ENCODE measurements around the gene SLC35G6. TPM values are rescaled to one million over a fixed set of nuclear protein-coding genes. Genes with fewer than 3 reads are reported as not detected.

SLC35G6 gene
- total RNA-seq, 1 donor: not detected

GRCh38 chr17:7508145-7508544 lies 26.9 kb downstream of the SLC35G6 start:
- no peak for TF ChIP-seq CTCF (IDR thresholded peaks at IDR 0.05; ENCODE audit: insufficient read depth, low read depth, low read length)
- no peak for DNase-seq (ENCODE audit: low read depth)
- no peak overlapping the region for H3K4me3 ChIP-seq (ENCODE audit: low read depth, low read length)

- TF ChIP-seq CTCF (IDR thresholded peaks at IDR 0.05; ENCODE audit: insufficient read depth, low read depth, low read length): no peak
- no peak overlapping the region for H3K4me3 ChIP-seq (ENCODE audit: low read depth, low read length)
- no peak for DNase-seq (ENCODE audit: low read depth)
Observed at GRCh38 chr17:7508846-7509245, 27.6 kb downstream of the SLC35G6 start.

GRCh38 chr17:7509937-7510336 lies 28.7 kb downstream of the SLC35G6 start:
- no peak for DNase-seq (ENCODE audit: low read depth)
- no peak overlapping the region for H3K4me3 ChIP-seq (ENCODE audit: low read depth, low read length)
- no peak for TF ChIP-seq CTCF (IDR thresholded peaks at IDR 0.05; ENCODE audit: insufficient read depth, low read depth, low read length)

- no peak overlapping the region for H3K4me3 ChIP-seq (ENCODE audit: low read depth, low read length)
- no peak for TF ChIP-seq CTCF (IDR thresholded peaks at IDR 0.05; ENCODE audit: insufficient read depth, low read depth, low read length)
- DNase-seq (ENCODE audit: low read depth): no peak
Observed at GRCh38 chr17:7511108-7511507, 29.9 kb downstream of the SLC35G6 start.

GRCh38 chr17:7512105-7512504 lies 30.9 kb downstream of the SLC35G6 start:
- DNase-seq (ENCODE audit: low read depth): no peak
- no peak for TF ChIP-seq CTCF (IDR thresholded peaks at IDR 0.05; ENCODE audit: insufficient read depth, low read depth, low read length)
- no peak overlapping the region for H3K4me3 ChIP-seq (ENCODE audit: low read depth, low read length)

DNA sequence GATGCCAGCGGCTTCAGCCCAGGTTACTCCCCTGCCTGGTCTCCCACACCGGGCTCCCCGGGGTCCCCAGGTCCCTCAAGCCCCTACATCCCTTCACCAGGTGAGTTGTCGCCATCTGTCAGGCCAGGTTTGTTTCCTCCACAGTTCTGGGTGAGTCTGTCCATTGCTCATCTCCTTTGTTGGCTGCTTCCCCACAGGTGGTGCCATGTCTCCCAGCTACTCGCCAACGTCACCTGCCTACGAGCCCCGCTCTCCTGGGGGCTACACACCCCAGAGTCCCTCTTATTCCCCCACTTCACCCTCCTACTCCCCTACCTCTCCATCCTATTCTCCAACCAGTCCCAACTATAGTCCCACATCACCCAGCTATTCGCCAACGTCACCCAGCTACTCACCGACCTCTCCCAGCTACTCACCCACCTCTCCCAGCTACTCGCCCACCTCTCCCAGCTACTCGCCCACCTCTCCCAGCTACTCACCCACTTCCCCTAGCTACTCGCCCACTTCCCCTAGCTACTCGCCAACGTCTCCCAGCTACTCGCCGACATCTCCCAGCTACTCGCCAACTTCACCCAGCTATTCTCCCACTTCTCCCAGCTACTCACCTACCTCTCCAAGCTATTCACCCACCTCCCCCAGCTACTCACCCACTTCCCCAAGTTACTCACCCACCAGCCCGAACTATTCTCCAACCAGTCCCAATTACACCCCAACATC lies 31.7 kb downstream of the SLC35G6 start:
- DNase-seq (ENCODE audit: low read depth): no peak

More for the DNA sequence above, 31.7 kb downstream of the SLC35G6 start:
- no peak for TF ChIP-seq CTCF (IDR thresholded peaks at IDR 0.05; ENCODE audit: insufficient read depth, low read depth, low read length)
- H3K4me3 ChIP-seq (ENCODE audit: low read depth, low read length): no peak overlapping the region
